Calu3 (cell line): ENCODE measurements around the gene GSE1. TPM values are rescaled to one million over a fixed set of nuclear protein-coding genes. Genes with fewer than 3 reads are reported as not detected.
A peak's percentile ranks its signal among the peaks of the same experiment; 100 is the strongest.

ENCODE experiments used
- BruUV-seq: library from RNA; stranded (reverse); fragments of 400-500 nt; replicated peaks from 2 replicates; lab custom pipeline; 2021; lab: Mats Ljungman, UMichigan
- CTCF ChIA-PET: fragments of 300-600 bp; sonication (Branson Sonifier 250); formaldehyde crosslinking; loops from one replicate; lab custom pipeline; 2022; ENCODE audit warnings: antibody characterized with exemption; lab: Charles Lee
- DNase-seq: peaks from one replicate; pipeline ENCODE4 v3.0.0; 2022
- H3K27ac Mint-ChIP-seq: one replicate; pipeline ENCODE4 v1.8.0; 2022; ENCODE audit warnings: mixed read lengths; ENCODE audit not compliant: unreplicated experiment
- H3K27me3 Mint-ChIP-seq: one replicate; pipeline ENCODE4 v1.8.0; 2022; ENCODE audit warnings: mixed read lengths; ENCODE audit not compliant: unreplicated experiment
- H3K36me3 Mint-ChIP-seq: one replicate; pipeline ENCODE4 v1.8.0; 2022; ENCODE audit warnings: mild to moderate bottlenecking, moderate library complexity, mixed read lengths; ENCODE audit not compliant: insufficient read depth, unreplicated experiment
- H3K4me1 Mint-ChIP-seq: one replicate; pipeline ENCODE4 v1.8.0; 2022; ENCODE audit warnings: mild to moderate bottlenecking, low read depth, mixed read lengths; ENCODE audit not compliant: unreplicated experiment
- H3K4me3 Mint-ChIP-seq: one replicate; pipeline ENCODE4 v1.8.0; 2022; ENCODE audit warnings: mild to moderate bottlenecking, low read depth, moderate library complexity, mixed read lengths; ENCODE audit not compliant: unreplicated experiment
- H3K9me3 Mint-ChIP-seq: one replicate; pipeline ENCODE4 v1.8.0; 2022; ENCODE audit warnings: low read depth, mixed read lengths; ENCODE audit not compliant: unreplicated experiment
- CTCF ChIP-seq: fragments of 200-600 bp; IDR thresholded peaks from one replicate; pipeline ENCODE4 v1.8.0; 2022; ENCODE audit warnings: antibody characterized with exemption; ENCODE audit not compliant: unreplicated experiment
- intact Hi-C: fragments of 100-400 bp; cut with micrococcal nuclease; formaldehyde crosslinking; loops from one replicate; pipeline ENCODE4 v1.10.0; 2022; ENCODE audit not compliant: unreplicated experiment
- total RNA-seq: library from RNA; stranded (reverse); gene quantifications from 2 replicates; pipeline ENCODE4 v1.2.3, GENCODE V29; 2022

Gene GSE1
- total RNA-seq, 1 experiment from 2014 or later: 45.3 TPM

DNA sequence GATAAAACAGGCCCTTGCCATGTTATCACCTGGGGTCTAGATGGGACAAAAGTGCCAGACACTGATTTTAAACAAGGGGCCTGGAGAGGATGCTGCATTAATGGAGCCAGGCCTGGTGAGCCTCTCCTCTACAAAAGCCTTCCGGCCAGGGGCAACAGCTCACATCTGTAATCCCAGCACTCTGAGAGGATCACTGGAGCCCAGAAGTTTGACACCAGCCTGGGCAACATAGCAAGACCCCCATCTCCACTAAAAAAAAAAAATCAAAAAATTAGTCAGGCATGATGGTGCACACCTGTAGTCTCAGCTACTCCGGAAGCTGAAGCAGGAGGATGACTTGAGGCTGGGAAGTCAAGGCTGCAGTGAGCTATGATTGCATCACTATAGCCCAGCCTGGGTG, 72.1 kb downstream of the GSE1 start:
- H3K4me1 Mint-ChIP-seq: no peaks in the 10 kb centered on the region
- peaks cover 7% of the 10 kb centered on the region for H3K27me3 Mint-ChIP-seq
- no peaks in the 10 kb centered on the region for H3K9me3 Mint-ChIP-seq
- no peak overlapping the region for H3K27ac Mint-ChIP-seq
- TF ChIP-seq CTCF: no peak
- DNase-seq: no peak
- BruUV-seq: no TSS peak
- intact Hi-C loops: no loop called here
- peaks cover 14% of the 10 kb centered on the region for H3K36me3 Mint-ChIP-seq
- no peak overlapping the region for H3K4me3 Mint-ChIP-seq
- CTCF ChIA-PET: no interaction called here

DNA sequence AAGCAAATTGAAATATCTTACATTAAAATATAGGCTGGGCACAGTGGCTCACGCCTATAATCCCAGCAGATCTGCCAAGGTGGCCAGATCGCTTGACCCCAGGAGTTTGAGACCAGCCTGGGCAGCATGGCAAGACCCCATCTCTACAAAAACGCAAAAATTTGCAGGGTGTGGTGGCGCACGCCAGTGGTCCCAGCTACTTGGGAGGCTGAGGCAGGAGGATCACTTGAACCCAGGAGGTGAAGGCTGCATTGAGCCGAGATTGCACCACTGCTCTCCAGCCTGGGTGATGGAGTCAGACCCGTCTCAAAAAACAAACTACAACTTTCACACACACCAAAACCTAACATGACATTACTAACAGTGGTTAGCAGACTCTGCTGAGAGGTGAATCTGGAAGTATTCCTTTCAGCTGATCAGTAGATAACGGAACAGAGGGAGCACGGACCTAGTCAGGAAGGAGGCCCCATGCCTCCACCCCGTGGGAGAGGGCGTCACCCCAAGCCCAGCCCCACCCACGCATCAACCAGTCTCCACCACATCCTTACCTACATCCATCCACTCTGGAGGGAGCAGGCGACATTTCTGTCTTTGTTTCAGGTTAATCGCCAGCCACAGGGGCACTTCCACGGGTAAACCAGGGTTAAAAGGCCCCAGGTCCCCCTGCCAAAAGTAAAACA, 73.9 kb downstream of the GSE1 start:
- no peak for DNase-seq
- no TSS peak for BruUV-seq
- TF ChIP-seq CTCF: no peak
- peaks cover 15% of the 10 kb centered on the region for H3K36me3 Mint-ChIP-seq
- H3K27me3 Mint-ChIP-seq: peaks cover 25% of the 10 kb centered on the region
- no peaks in the 10 kb centered on the region for H3K4me1 Mint-ChIP-seq
- no peak overlapping the region for H3K27ac Mint-ChIP-seq
- intact Hi-C loops: no loop called here
- H3K4me3 Mint-ChIP-seq: peak overlapping the region; percentile 65
- no peaks in the 10 kb centered on the region for H3K9me3 Mint-ChIP-seq
- CTCF ChIA-PET: no interaction called here

DNA sequence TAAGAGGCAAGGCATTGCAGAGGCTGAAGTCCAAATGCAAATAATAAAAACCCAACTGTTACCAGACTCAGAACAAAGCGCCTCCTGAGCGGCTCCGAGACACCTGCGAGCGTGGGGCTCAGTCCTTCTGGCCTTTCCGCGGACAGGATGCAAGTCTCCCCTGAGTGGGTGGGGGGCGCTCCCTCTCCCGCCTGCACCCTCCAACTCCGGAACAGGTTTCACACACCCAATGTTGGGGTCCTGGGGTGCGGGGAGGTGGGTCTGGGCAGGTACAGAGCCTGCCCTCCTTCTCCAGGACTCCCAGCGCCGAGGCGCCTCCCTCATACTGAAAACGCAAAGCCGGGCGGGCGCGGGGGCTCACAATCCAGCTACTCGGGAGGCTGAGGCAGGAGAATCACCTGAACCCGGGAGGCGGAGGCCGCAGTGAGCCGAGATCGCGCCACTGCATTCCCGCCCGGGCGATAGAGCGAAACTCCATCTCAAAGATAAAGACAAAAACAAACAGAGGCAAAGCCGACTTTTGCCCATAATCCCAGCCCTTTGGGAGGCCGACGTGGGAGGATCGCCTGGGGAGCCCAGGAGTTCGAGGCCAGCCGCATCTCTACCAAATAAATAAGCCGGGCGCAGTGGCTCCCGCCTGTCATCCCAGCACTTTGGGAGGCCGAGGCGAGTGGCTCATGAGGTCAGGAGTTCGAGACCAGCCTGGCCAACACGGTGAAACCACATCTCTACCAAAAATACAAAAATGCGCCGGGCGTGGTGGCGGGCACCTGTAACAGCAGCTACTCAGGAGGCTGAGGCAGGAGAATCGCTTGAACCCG, 74.7 kb downstream of the GSE1 start:
- H3K9me3 Mint-ChIP-seq: no peaks in the 10 kb centered on the region
- intact Hi-C loops: no loop called here
- H3K27me3 Mint-ChIP-seq: peaks cover 27% of the 10 kb centered on the region

More for the DNA sequence above, 74.7 kb downstream of the GSE1 start:
- H3K4me1 Mint-ChIP-seq: no peaks in the 10 kb centered on the region
- peak overlapping the region; percentile 65 for H3K4me3 Mint-ChIP-seq
- no peak for TF ChIP-seq CTCF
- CTCF ChIA-PET: interaction anchor here (0.6 kb wide), 1 partner anchor 18 kb away, joined by 10 read pairs; no protein-coding TSS in a partner anchor
- no peak for DNase-seq
- no peak overlapping the region for H3K27ac Mint-ChIP-seq
- peaks cover 15% of the 10 kb centered on the region for H3K36me3 Mint-ChIP-seq
- BruUV-seq: TSS peak; percentile 25
